Measurements from ENCODE around the gene TPX2.

Gene TPX2

DNA sequence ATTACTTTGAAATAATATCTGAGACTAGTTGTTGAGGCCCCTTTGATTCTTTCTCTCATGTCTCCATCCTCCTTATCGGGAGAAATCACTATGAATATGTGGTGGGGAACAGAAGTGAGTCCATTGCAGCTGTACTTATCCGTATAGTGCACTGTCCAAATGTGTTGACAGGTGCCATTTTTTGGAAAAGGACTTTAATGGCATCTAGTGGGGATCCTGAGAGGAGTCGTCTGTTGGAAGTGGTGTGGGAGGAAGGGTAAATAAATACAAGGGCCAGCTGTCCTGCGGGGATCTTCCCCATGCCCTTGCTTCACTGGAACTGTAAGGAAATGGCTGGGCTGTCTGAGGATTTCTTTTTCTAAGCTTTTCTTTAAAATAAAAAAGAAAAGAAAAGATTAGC is 19.4 kb downstream of the TPX2 start:
- no peak for TF ChIP-seq CTCF (conservative IDR thresholded peaks at IDR 0.05; ENCODE audit: control insufficient read depth, insufficient read depth, low read depth, low read length)
- no peak for DNase-seq (ENCODE audit: low read depth)
- no peak overlapping the region for H3K4me3 ChIP-seq (ENCODE audit: control insufficient read depth, low read depth, low read length)

DNA sequence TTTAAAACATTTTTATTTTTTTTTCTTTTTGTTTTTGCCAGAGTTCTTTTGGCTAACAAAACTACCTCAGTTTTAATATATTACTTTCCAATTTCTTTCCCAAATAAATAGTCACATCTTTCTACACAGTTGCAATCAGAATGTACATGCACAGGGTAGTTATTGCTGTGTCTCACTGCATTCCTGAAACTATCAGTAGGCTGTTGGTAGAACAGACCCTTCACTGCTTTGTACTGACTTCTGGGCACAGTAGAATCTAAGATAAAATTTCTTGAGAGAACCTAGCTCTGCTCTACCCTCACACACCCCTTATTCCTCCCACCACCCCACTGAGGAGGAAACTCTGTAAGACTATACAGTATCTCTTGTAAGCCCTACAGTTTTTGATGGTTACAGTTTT is 19.9 kb downstream of the TPX2 start:
- TF ChIP-seq CTCF (conservative IDR thresholded peaks at IDR 0.05; ENCODE audit: control insufficient read depth, insufficient read depth, low read depth, low read length), result no peak
- DNase-seq (ENCODE audit: low read depth), result no peak
- H3K4me3 ChIP-seq (ENCODE audit: control insufficient read depth, low read depth, low read length), result no peak overlapping the region

- no peak overlapping the region for H3K4me3 ChIP-seq (ENCODE audit: control insufficient read depth, low read depth, low read length)
- DNase-seq (ENCODE audit: low read depth), result no peak
- no peak for TF ChIP-seq CTCF (conservative IDR thresholded peaks at IDR 0.05; ENCODE audit: control insufficient read depth, insufficient read depth, low read depth, low read length)
These were observed 20.9 kb downstream of the TPX2 start for GRCh38 chr20:31759836-31760518.

DNA sequence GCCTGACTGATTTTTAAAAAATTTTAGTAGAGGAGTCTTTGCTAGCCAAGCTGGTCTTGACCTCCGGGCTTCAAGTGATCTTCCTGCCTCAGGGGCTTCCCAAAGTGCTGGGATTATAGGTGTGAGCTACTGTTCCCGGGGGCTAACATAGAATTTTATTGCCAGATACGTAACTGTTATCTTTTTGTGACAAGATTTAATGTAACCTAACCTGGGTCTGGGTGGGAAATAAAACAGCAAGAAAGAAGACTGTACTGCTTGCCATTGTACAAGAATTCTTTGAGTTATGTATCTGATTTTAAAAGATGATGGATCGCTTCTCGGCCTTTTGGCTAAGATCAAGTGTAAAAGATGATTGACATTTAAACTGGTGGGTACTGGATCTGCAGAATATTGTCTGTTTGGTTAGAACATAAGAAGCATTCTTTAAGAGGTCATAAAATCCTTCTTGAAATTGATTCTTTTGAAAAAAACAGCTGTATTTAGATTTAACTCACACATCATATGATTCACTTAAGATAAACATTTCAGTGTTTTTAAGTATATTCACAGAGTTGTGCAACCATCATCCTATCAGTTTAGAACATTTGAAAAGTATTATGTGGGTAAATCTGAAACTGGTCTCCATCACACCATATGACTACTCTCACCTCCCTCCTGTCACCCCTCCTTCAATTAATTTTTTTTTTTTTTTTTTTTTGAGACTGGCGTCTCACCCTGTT is 21.6 kb downstream of the TPX2 start:
- peak; percentile 76 for DNase-seq (ENCODE audit: low read depth)
- no peak overlapping the region for H3K4me3 ChIP-seq (ENCODE audit: control insufficient read depth, low read depth, low read length)
- no peak for TF ChIP-seq CTCF (conservative IDR thresholded peaks at IDR 0.05; ENCODE audit: control insufficient read depth, insufficient read depth, low read depth, low read length)

- TF ChIP-seq CTCF (conservative IDR thresholded peaks at IDR 0.05; ENCODE audit: control insufficient read depth, insufficient read depth, low read depth, low read length), result no peak
- peak; percentile 22 for DNase-seq (ENCODE audit: low read depth)
- no peak overlapping the region for H3K4me3 ChIP-seq (ENCODE audit: control insufficient read depth, low read depth, low read length)
These were observed 25.7 kb downstream of the TPX2 start for GRCh38 chr20:31764641-31765305.

GRCh38 chr20:31767805-31768204 is 28.7 kb downstream of the TPX2 start:
- TF ChIP-seq CTCF (conservative IDR thresholded peaks at IDR 0.05; ENCODE audit: control insufficient read depth, insufficient read depth, low read depth, low read length), result no peak

More at GRCh38 chr20:31767805-31768204, 28.7 kb downstream of the TPX2 start:
- no peak overlapping the region for H3K4me3 ChIP-seq (ENCODE audit: control insufficient read depth, low read depth, low read length)
- no peak for DNase-seq (ENCODE audit: low read depth)
